GM15510 (cell line): ENCODE data around the gene CCDC110.

Experiments
- POLR2A ChIP-seq: IDR thresholded peaks from 3 replicates; pipeline ENCODE4 v1.6.1; 2011; ENCODE audit warnings: borderline replicate concordance; ENCODE audit not compliant: insufficient read length; ENCODE audit errors: extremely low read depth

Gene CCDC110

GRCh38 chr4:185500035-185500434 lies 28.5 kb upstream of the CCDC110 start:
- no peak for TF ChIP-seq POLR2A

GRCh38 chr4:185488650-185489049 lies 17.1 kb upstream of the CCDC110 start:
- TF ChIP-seq POLR2A = no peak

DNA sequence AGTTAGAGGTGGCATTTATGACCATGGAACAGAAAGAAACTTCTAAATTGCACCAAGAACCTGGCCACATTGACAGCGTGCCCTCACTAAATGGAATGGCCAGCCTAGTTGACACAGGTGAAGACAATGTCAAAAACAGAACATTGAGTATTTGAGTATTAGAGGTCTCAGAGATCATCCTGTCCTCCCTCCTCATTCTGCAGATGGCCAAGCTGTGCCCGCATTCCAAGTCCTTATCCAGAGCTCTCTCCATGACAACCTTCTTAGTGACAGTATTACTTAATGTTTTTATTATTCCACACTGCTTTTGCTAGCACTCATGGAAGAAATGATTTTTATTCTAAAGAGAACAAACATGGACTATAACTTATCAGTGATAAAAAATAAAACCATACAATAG lies 9.9 kb upstream of the CCDC110 start:
- TF ChIP-seq POLR2A = no peak

DNA sequence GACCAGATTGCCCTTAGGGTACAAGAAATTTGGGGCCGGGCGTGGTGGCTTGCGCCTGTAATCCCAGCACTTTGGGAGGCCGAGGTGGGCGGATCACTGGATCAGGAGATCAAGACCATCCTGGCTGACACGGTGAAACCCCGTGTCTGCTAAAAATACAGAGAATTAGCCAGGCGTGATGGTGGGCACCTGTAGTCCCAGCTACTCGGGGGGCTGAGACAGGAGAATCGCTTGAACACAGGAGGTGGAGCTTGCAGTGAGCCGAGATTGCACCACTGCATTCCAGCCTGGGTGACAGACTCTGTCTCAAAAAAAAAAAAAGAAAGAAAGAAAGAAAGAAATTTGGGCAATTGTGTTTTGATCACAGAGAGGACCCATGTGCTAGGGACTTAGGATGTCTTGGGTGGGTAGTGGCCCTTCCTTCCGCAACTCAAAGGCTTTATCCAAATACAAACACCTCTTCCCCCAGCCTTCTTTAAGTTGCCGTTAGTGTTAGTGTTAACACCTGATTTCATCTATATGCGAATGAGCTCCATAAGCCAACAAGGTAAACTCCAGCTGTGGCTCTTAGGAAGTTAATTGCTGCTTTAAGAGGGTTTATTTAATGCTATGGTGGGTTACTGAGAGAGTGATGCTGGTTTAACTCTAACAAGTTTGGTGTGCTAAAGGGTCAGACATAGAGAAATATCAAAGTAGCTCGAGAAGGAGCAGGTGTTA lies 8.6 kb upstream of the CCDC110 start:
- TF ChIP-seq POLR2A = no peak

GRCh38 chr4:185479507-185479971 lies 8.0 kb upstream of the CCDC110 start:
- no peak for TF ChIP-seq POLR2A

- no peak for TF ChIP-seq POLR2A
These were observed 1.7 kb upstream of the CCDC110 start for GRCh38 chr4:185473247-185473646.

DNA sequence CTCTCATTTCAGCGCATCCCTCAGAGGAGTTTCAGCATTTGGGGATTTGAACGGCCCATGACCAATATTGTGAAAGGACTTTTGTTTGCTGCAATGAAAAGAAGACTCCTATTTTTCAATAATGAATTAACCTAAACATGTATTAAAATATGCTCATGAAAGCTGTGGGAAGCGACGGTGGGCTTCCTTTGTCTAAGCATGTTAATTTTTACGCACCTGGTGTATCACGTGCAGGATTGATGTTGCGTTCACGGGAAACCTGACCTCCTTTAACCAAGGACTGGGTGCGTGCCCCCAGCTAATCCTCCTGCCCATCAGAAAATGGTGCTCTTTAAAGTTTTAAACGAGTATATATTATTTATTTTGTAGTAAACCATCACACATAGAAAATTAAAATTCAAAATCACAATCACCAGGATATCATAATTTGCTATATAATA lies 590 bp upstream of the CCDC110 start:
- no peak for TF ChIP-seq POLR2A

GRCh38 chr4:185470501-185471195 lies 885 bp downstream of the CCDC110 start:
- no peak for TF ChIP-seq POLR2A

DNA sequence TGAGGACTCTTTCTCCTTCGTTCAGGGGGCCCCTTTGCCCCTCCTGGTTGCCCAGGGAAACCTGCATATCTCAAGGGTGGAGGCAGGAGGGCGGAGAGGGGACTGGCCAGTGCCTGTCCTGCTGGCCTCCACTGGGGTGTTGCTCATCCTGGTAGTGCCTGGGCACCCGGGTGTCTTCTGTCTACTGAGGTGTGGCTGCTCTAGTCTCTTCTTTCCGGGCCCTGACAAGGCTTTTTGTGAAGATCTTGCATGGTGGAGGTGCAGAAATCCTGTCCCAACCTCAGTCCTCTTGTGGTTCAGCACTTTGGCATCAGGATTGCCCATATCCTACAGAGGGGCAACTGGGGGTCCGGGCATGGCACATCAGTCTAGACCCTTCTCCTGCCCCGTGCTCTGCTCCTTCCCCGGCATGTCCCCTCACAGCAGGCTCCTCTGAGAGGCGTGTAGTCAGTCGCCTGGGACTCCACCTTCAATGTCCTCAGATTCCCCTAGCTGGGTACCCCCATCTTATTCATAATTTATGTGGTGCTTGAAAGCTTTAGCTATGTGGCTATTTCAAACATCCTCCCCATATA lies 1.9 kb downstream of the CCDC110 start:
- no peak for TF ChIP-seq POLR2A

GRCh38 chr4:185468999-185469398 lies 2.5 kb downstream of the CCDC110 start:
- TF ChIP-seq POLR2A = no peak

- TF ChIP-seq POLR2A = no peak
These were observed 3.5 kb downstream of the CCDC110 start for GRCh38 chr4:185467991-185468390.

- no peak for TF ChIP-seq POLR2A
These were observed 4.4 kb downstream of the CCDC110 start for GRCh38 chr4:185467101-185467500.

DNA sequence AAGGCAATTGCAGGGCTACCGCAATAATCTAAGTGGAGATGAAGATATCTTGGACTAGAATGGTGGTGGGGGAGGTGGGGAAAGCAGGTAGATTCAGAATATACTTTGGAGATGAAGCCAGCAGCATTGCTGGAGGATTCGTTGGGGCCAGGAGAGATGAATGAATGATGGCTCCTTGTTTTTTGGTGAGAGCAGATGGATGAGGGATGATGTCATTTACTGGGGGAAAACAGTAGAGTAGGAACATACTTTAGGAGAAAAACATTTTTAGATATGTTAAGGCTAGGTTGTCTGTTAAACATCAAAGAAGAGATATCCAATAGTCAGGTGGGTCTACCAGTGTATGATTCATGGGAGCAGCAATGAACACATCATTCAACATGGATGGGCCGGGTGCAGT lies 5.8 kb downstream of the CCDC110 start:
- no peak for TF ChIP-seq POLR2A

DNA sequence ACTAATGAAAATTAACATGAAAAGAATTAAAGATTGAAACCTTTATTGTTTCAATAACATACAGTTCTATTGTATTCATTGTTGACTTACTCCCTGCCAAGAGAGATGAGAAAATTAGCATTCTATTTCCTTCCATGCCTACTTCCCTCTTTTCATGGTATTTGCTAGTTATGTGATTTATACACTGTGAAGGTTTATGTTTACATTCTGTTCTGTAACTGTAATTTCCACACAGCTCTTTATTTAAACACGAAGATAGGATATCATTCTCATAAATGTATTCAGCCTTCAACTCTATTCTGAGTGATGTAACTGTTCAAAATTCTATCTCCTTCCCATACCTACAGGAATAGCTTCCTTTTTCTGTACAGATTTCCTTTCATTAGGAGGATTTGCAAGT lies 6.6 kb downstream of the CCDC110 start:
- TF ChIP-seq POLR2A = no peak

- no peak for TF ChIP-seq POLR2A
These were observed 7.3 kb downstream of the CCDC110 start for GRCh38 chr4:185464183-185464582.

- no peak for TF ChIP-seq POLR2A
These were observed 8.0 kb downstream of the CCDC110 start for GRCh38 chr4:185463541-185463940.
